MM.1S (cell line): ENCODE results near the gene ACAT2.

Experiments used
- DNase-seq: peaks from one replicate; pipeline ENCODE4 v3.0.0-alpha.2; 2015
- H2AFZ ChIP-seq: fragments of 300-600 bp; sonication (generic); 2 replicates; pipeline ENCODE4 v1.6.0; 2016; ENCODE audit warnings: antibody characterized with exemption, low read length
- H3F3A ChIP-seq: fragments of 300-600 bp; sonication (generic); 2 replicates; pipeline ENCODE4 v1.6.1; 2016; ENCODE audit warnings: mild to moderate bottlenecking, antibody characterized with exemption, low read length, moderate library complexity, mixed read lengths; ENCODE audit not compliant: insufficient read depth
- H3K27ac ChIP-seq: fragments of 300-600 bp; sonication (generic); 2 replicates; pipeline ENCODE4 v1.5.1; 2016; ENCODE audit warnings: mild to moderate bottlenecking, low read length
- H3K27me3 ChIP-seq: fragments of 300-600 bp; sonication (generic); replicated peaks from 2 replicates; pipeline ENCODE4 v1.6.0; 2016; ENCODE audit warnings: low read length; ENCODE audit not compliant: insufficient read depth
- H3K36me3 ChIP-seq: fragments of 300-600 bp; sonication (generic); replicated peaks from 2 replicates; pipeline ENCODE4 v1.6.1; 2016; ENCODE audit warnings: mild to moderate bottlenecking, low read length, mixed read lengths; ENCODE audit not compliant: insufficient read depth
- H3K4me1 ChIP-seq: fragments of 300-600 bp; sonication (generic); 2 replicates; pipeline ENCODE4 v1.6.1; 2016; ENCODE audit warnings: low read length, mixed read lengths
- H3K4me2 ChIP-seq: fragments of 300-600 bp; sonication (generic); 2 replicates; pipeline ENCODE4 v1.6.0; 2016; ENCODE audit warnings: low read depth, low read length
- H3K4me3 ChIP-seq: fragments of 300-600 bp; sonication (generic); 2 replicates; pipeline ENCODE4 v1.5.1; 2016; ENCODE audit warnings: low read length, mixed read lengths
- H3K79me2 ChIP-seq: fragments of 300-600 bp; sonication (generic); 2 replicates; pipeline ENCODE4 v1.6.1; 2016; ENCODE audit warnings: mixed run types, low read length, mixed read lengths
- H3K9ac ChIP-seq: fragments of 300-600 bp; sonication (generic); 2 replicates; pipeline ENCODE4 v1.6.1; 2016; ENCODE audit warnings: low read length, mixed read lengths
- H3K9me2 ChIP-seq: fragments of 300-600 bp; sonication (generic); replicated peaks from 2 replicates; pipeline ENCODE4 v1.6.1; 2016; ENCODE audit warnings: mild to moderate bottlenecking, low read length, mixed read lengths; ENCODE audit not compliant: insufficient read depth
- H3K9me3 ChIP-seq: fragments of 300-600 bp; sonication (generic); replicated peaks from 2 replicates; pipeline ENCODE4 v1.6.1; 2016; ENCODE audit warnings: mild to moderate bottlenecking, low read length, mixed read lengths; ENCODE audit not compliant: insufficient read depth
- H4K20me1 ChIP-seq: fragments of 300-600 bp; sonication (generic); 2 replicates; pipeline ENCODE4 v1.6.1; 2016; ENCODE audit warnings: mild to moderate bottlenecking, low read length, moderate library complexity, mixed read lengths; ENCODE audit not compliant: insufficient read depth
- EZH2 ChIP-seq: fragments of 300-600 bp; sonication (generic); optimal IDR thresholded peaks from 2 replicates; pipeline ENCODE3; 2017; ENCODE audit warnings: low read depth, mild to moderate bottlenecking, antibody characterized with exemption, low read length, mixed read lengths
- EZH2phosphoT487 ChIP-seq: fragments of 300-600 bp; sonication (generic); IDR thresholded peaks from 2 replicates; pipeline ENCODE4 v1.6.1; 2018; ENCODE audit warnings: antibody characterized with exemption, low read length
- TF ChIP-seq, protein P1 (sequence below): fragments of 300-600 bp; sonication (generic); IDR thresholded peaks from 2 replicates; pipeline ENCODE4 v1.5.1; 2016; ENCODE audit warnings: antibody characterized with exemption, low read length, mixed read lengths

The ACAT2 gene

DNA sequence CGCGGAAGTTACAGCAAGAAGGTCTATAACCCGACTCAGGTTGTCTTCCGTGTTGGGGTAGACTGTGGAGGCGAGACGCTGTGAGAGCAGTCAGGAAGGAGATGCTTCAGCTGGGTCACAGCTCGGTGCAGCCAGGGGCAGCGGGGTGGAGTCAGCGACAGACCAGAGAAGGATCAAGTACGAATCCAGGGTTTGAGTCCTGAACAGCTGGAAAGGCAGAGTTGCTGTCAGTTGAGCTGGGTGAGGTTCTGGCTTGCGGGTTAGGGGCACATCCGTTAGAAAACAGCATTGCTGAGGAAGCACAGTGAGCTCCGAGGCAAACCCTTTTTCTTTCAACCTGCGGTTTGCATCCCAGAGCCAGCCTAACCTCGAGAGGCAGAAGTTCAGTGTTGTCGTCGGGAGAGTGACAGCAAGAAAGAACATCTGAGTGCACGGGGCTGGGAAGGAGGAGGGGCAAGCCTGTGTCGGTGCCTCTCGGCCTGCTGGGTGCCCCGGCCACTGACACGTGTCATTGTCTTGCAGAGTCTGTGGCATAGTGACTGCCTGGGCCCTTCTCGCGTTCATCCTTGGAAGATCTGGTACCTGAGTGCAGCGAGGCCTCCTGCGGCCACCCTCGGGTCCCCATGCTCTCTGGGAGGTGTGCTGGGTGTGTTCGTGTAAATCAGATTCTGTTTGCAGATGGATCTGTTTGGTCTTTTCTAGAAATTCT, 58.2 kb downstream of the ACAT2 start:
- peak overlapping the region; percentile 41; the same call in 1 of the 2 replicates for H3K27ac ChIP-seq
- TF ChIP-seq, protein P1, sequence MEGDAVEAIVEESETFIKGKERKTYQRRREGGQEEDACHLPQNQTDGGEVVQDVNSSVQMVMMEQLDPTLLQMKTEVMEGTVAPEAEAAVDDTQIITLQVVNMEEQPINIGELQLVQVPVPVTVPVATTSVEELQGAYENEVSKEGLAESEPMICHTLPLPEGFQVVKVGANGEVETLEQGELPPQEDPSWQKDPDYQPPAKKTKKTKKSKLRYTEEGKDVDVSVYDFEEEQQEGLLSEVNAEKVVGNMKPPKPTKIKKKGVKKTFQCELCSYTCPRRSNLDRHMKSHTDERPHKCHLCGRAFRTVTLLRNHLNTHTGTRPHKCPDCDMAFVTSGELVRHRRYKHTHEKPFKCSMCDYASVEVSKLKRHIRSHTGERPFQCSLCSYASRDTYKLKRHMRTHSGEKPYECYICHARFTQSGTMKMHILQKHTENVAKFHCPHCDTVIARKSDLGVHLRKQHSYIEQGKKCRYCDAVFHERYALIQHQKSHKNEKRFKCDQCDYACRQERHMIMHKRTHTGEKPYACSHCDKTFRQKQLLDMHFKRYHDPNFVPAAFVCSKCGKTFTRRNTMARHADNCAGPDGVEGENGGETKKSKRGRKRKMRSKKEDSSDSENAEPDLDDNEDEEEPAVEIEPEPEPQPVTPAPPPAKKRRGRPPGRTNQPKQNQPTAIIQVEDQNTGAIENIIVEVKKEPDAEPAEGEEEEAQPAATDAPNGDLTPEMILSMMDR = no peak
- TF ChIP-seq EZH2 (no peak), EZH2phosphoT487 (no peak)
- H3K36me3 ChIP-seq = no peaks in the 10 kb centered on the region
- H3K9me2 ChIP-seq = no peaks in the 10 kb centered on the region
- peak; percentile 74 for DNase-seq
- H3K4me3 ChIP-seq = peak overlapping the region; percentile 39; the same call in 1 of the 2 replicates
- no peaks in the 10 kb centered on the region for H4K20me1 ChIP-seq
- no peaks in the 10 kb centered on the region for H3K79me2 ChIP-seq
- no peaks in the 10 kb centered on the region for H3K27me3 ChIP-seq
- H3K9me3 ChIP-seq = no peaks in the 10 kb centered on the region
- peak overlapping the region; percentile 8; the same call in 1 of the 2 replicates for H3K9ac ChIP-seq
- H3K4me2 ChIP-seq = peak overlapping the region; percentile 65
- H3F3A ChIP-seq = peaks cover 6% of the 10 kb centered on the region; the same call in 1 of the 2 replicates
- H3K4me1 ChIP-seq = peaks cover 10% of the 10 kb centered on the region
- H2AFZ ChIP-seq = peak overlapping the region; percentile 58

DNA sequence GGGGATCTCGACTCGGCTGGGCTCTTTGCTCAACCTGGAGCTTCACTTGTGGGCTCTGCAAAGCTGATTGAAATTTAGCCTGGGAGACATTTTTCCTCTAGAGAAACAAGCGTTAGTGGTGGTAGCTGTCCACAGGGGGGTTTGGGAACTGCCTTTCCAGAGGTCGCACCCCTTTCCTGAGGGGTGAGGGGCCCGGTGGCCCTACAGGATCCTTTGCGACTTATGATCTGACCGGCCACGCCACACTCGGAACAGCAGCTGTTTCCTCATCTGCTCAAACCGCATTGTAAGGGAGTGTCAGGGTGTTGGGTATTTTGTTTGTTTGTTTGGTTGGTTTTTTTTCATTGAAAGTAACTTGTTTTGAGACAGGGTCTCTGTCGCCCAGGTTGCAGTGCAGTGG, 59.3 kb downstream of the ACAT2 start:
- Histone ChIP-seq H2AFZ (no peak overlapping the region), H3K4me1 (peaks cover 10% of the 10 kb centered on the region), H3K79me2 (no peaks in the 10 kb centered on the region), H3K9ac (no peak overlapping the region), H3K27ac (no peak overlapping the region), H3F3A (peaks cover 6% of the 10 kb centered on the region; the same call in 1 of the 2 replicates), H3K36me3 (no peaks in the 10 kb centered on the region), H3K27me3 (no peaks in the 10 kb centered on the region), H3K9me2 (no peaks in the 10 kb centered on the region), H3K4me2 (no peak overlapping the region), H3K9me3 (no peaks in the 10 kb centered on the region), H4K20me1 (no peaks in the 10 kb centered on the region), H3K4me3 (no peak overlapping the region)
- TF ChIP-seq EZH2phosphoT487 (no peak), EZH2 (no peak)
- TF ChIP-seq, protein P1 = no peak
- no peak for DNase-seq

DNA sequence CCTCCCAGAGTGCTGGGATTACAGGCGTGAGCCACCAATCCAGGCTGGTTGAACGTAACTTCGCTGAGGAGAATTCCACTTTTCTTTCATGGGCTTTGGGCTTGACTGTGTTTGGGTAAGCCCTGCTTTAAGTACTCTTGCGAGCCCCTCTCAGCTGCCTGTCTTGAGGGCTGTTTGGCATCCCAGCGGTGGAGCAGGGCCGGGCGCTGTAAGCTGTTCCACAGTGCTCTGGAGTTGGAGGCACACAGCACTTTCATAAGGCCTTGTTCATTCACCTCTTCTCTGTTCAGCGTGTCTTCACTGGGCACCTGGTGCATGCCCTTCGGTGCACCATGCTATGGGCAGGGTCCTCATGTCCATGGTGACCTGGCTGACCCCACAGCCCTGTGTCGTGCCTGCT, 59.9 kb downstream of the ACAT2 start:
- Histone ChIP-seq H3K4me2 (no peak overlapping the region), H3K9ac (no peak overlapping the region)

More for the DNA sequence above, 59.9 kb downstream of the ACAT2 start:
- Histone ChIP-seq H2AFZ (no peak overlapping the region), H3K4me3 (no peak overlapping the region), H3K27ac (no peak overlapping the region), H3F3A (peaks cover 6% of the 10 kb centered on the region; the same call in 1 of the 2 replicates), H3K9me3 (no peaks in the 10 kb centered on the region), H3K9me2 (no peaks in the 10 kb centered on the region), H3K4me1 (peaks cover 10% of the 10 kb centered on the region), H4K20me1 (no peaks in the 10 kb centered on the region), H3K27me3 (no peaks in the 10 kb centered on the region), H3K36me3 (no peaks in the 10 kb centered on the region), H3K79me2 (no peaks in the 10 kb centered on the region)
- no peak for DNase-seq
- TF ChIP-seq EZH2 (no peak), EZH2phosphoT487 (no peak)
- TF ChIP-seq, protein P1 = no peak
